ENCODE measurements around the gene IFRD1.

DNA sequence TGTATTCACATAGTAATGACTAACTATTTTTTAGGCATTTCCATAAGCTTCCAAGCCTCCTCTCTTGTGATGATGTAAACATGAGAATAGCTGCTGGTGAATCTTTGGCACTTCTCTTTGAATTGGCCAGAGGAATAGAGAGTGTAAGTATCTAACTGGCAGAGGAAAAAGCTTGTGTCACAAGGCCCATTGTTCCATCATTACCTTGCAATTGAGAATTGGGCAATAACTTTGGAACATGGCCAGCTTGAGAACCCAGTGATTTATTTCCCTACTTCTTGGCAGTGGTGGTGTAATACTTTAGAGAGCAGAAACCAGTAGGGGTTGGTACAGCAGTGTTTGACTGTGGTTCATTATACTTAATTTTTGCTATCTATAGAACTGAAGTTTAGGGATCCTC is 12.0 kb downstream of the IFRD1 start:
- TF ChIP-seq, protein P1, sequence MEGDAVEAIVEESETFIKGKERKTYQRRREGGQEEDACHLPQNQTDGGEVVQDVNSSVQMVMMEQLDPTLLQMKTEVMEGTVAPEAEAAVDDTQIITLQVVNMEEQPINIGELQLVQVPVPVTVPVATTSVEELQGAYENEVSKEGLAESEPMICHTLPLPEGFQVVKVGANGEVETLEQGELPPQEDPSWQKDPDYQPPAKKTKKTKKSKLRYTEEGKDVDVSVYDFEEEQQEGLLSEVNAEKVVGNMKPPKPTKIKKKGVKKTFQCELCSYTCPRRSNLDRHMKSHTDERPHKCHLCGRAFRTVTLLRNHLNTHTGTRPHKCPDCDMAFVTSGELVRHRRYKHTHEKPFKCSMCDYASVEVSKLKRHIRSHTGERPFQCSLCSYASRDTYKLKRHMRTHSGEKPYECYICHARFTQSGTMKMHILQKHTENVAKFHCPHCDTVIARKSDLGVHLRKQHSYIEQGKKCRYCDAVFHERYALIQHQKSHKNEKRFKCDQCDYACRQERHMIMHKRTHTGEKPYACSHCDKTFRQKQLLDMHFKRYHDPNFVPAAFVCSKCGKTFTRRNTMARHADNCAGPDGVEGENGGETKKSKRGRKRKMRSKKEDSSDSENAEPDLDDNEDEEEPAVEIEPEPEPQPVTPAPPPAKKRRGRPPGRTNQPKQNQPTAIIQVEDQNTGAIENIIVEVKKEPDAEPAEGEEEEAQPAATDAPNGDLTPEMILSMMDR (IDR thresholded peaks at IDR 0.05), result no peak
- peak in 1 of 2 donors; percentile 31 for TF ChIP-seq POLR2A (IDR thresholded peaks at IDR 0.05)
